MCF 10A (cell line): ENCODE results near the gene RPRML. TPM values are rescaled to one million over a fixed set of nuclear protein-coding genes. Genes with fewer than 3 reads are reported as not detected.

Experiments
- BruUV-seq: library from RNA; stranded (reverse); fragments of 400-500 nt; replicated peaks from 2 replicates; lab custom pipeline; 2021; lab: Mats Ljungman, UMichigan
- CTCF ChIA-PET: fragments of 300-600 bp; sonication (Branson Sonifier 250); formaldehyde crosslinking; extraction: SDS; loops from one replicate; lab custom pipeline; 2021; ENCODE audit warnings: antibody characterized with exemption, inconsistent platforms; lab: Yijun Ruan, JAX
- POLR2A ChIA-PET: fragments of 300-600, 350-650 bp; sonication (Branson Sonifier 250); formaldehyde crosslinking; extraction: SDS; loops from one replicate; lab custom pipeline; 2020; ENCODE audit warnings: antibody characterized with exemption, inconsistent platforms; lab: Yijun Ruan, JAX
- DNase-seq: peaks from one replicate; pipeline ENCODE4 v3.0.0-alpha.2; 2018; ENCODE audit not compliant: unreplicated experiment
- H3K27ac Mint-ChIP-seq: one replicate; pipeline ENCODE4 v1.8.0; 2022; ENCODE audit warnings: mild to moderate bottlenecking, low read depth, mixed read lengths; ENCODE audit not compliant: unreplicated experiment
- H3K27me3 Mint-ChIP-seq: one replicate; pipeline ENCODE4 v1.8.0; 2022; ENCODE audit warnings: mixed read lengths; ENCODE audit not compliant: insufficient read depth, unreplicated experiment
- H3K36me3 Mint-ChIP-seq: one replicate; pipeline ENCODE4 v1.8.0; 2022; ENCODE audit warnings: mild to moderate bottlenecking, moderate library complexity, mixed read lengths; ENCODE audit not compliant: insufficient read depth, unreplicated experiment
- H3K4me1 Mint-ChIP-seq: one replicate; pipeline ENCODE4 v1.8.0; 2022; ENCODE audit warnings: mixed read lengths; ENCODE audit not compliant: insufficient read depth, unreplicated experiment
- H3K4me3 Mint-ChIP-seq: one replicate; pipeline ENCODE4 v1.8.0; 2022; ENCODE audit warnings: mild to moderate bottlenecking, moderate library complexity, mixed read lengths; ENCODE audit not compliant: unreplicated experiment
- H3K9me3 Mint-ChIP-seq: one replicate; pipeline ENCODE4 v1.8.0; 2022; ENCODE audit warnings: mixed read lengths; ENCODE audit not compliant: unreplicated experiment
- intact Hi-C: fragments of 100-400 bp; cut with micrococcal nuclease; formaldehyde crosslinking; loops from 2 replicates; pipeline ENCODE4 v1.14.1; 2022
- total RNA-seq: library from RNA; stranded (reverse); gene quantifications from 2 replicates; pipeline ENCODE4 v1.2.3, GENCODE V29; 2022
- TF ChIP-seq, protein P1 (sequence below): fragments of 200-600 bp; IDR thresholded peaks from one replicate; pipeline ENCODE4 v1.8.0; 2022; ENCODE audit warnings: antibody characterized with exemption, mild to moderate bottlenecking; ENCODE audit not compliant: unreplicated experiment

Gene RPRML
- total RNA-seq, 1 experiment from 2014 or later: not detected

DNA sequence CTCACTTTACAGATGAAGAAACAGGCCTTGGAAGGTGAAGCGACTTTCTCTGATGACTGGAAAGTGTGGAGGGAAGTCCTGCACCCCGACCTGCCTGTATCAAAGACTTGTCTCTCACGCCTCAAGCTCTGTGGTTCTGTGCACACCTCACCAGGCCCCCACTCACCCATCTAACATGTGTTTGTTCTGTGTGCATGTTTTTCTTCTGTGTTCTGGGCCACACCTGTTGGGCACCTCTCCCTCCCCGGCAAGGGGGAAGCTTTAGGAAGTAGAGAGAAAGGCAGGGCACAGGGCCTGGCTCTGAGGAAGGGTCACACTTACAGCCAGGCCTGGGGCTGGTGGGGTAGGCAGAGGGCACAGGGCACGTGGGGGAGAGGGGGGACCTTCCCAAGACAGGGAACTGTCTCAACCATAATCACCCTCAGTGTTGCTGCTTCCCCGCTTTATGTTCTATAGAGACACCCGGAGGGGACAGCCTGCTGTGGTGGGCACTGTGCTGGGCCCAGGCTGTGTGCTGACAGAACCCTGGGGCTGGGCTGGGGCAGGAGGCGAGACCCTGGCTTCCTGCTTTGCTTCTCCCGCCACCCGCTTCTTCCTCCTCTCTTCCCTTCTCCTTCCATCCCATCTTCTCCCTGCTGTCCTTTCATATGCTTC lies 7.3 kb downstream of the RPRML start:
- Mint-ChIP-seq H3K36me3 (no peaks in the 10 kb centered on the region), H3K27ac (no peak overlapping the region), H3K27me3 (peaks cover 86% of the 10 kb centered on the region), H3K9me3 (no peaks in the 10 kb centered on the region), H3K4me1 (no peaks in the 10 kb centered on the region), H3K4me3 (no peak overlapping the region)
- ChIA-PET CTCF (no interaction called here), POLR2A (interaction anchor here (0.6 kb wide), 1 partner anchor 109 kb away, joined by 3 read pairs; no protein-coding TSS in a partner anchor)
- TF ChIP-seq, protein P1, sequence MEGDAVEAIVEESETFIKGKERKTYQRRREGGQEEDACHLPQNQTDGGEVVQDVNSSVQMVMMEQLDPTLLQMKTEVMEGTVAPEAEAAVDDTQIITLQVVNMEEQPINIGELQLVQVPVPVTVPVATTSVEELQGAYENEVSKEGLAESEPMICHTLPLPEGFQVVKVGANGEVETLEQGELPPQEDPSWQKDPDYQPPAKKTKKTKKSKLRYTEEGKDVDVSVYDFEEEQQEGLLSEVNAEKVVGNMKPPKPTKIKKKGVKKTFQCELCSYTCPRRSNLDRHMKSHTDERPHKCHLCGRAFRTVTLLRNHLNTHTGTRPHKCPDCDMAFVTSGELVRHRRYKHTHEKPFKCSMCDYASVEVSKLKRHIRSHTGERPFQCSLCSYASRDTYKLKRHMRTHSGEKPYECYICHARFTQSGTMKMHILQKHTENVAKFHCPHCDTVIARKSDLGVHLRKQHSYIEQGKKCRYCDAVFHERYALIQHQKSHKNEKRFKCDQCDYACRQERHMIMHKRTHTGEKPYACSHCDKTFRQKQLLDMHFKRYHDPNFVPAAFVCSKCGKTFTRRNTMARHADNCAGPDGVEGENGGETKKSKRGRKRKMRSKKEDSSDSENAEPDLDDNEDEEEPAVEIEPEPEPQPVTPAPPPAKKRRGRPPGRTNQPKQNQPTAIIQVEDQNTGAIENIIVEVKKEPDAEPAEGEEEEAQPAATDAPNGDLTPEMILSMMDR: no peak
- intact Hi-C loops: no loop called here
- no TSS peak for BruUV-seq
- no peak for DNase-seq

DNA sequence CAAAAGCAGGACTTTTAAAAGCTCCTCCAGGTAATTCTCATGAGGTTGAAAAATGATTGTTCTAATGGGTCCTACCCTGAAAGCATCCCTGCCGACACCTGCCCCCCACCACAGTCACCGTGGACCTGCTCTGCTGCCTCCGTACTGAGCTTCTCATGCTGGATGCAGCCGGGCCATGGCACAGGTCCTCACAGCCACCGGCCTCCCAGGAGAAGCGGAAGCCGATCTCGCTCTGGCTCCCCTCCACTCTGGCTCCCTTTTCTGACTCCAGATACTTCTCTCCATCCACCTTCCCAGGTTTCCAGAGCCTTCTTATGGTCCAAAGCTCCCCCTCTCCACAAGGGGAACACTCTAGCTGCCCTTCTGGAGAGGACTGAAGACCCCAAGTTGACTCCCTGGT lies 10.2 kb downstream of the RPRML start:
- no peak overlapping the region for H3K4me3 Mint-ChIP-seq
- TF ChIP-seq, protein P1: no peak
- peaks cover 84% of the 10 kb centered on the region for H3K27me3 Mint-ChIP-seq
- POLR2A ChIA-PET: no interaction called here
- intact Hi-C loops: no loop called here
- DNase-seq: no peak
- BruUV-seq: no TSS peak
- no peaks in the 10 kb centered on the region for H3K9me3 Mint-ChIP-seq
- H3K4me1 Mint-ChIP-seq: no peaks in the 10 kb centered on the region
- H3K36me3 Mint-ChIP-seq: no peaks in the 10 kb centered on the region
- no peak overlapping the region for H3K27ac Mint-ChIP-seq
- CTCF ChIA-PET: interaction anchor here (0.9 kb wide), 1 partner anchor 26 kb away, joined by 3 read pairs; no protein-coding TSS in a partner anchor

DNA sequence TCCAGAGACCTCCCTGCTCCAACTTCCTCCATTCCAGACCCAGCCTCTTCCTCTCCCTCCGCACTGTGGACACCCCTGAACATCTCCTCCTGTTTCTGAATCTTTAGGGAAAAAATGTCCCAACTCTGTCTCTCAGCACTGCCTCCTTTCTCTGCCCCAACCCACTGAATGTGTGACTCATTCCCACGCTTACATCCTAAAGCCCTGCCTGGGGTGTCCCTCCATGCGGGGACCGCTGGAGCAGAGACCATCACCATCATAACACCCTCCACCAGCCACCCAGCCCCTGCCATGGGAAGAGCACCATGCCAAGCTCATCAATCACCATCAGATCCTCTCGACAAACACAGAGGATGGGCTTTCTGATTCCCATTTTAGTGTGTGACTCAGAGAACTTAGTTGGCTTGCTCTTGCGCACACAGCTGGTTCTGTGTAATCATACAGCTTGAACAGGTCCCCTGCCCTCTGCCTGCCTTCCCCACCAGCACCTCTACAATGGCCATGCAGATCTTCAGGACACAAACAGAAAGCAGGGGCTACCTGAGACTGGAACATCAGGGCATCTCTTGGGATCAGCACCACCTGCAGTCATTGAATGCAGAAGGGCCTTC lies 10.7 kb downstream of the RPRML start:
- POLR2A ChIA-PET: no interaction called here
- TF ChIP-seq, protein P1: no peak

More for the DNA sequence above, 10.7 kb downstream of the RPRML start:
- peaks cover 78% of the 10 kb centered on the region for H3K27me3 Mint-ChIP-seq
- DNase-seq: no peak
- CTCF ChIA-PET: interaction anchor here (0.9 kb wide), 1 partner anchor 26 kb away, joined by 3 read pairs; no protein-coding TSS in a partner anchor
- no peak overlapping the region for H3K4me3 Mint-ChIP-seq
- BruUV-seq: no TSS peak
- H3K27ac Mint-ChIP-seq: no peak overlapping the region
- H3K9me3 Mint-ChIP-seq: no peaks in the 10 kb centered on the region
- H3K36me3 Mint-ChIP-seq: no peaks in the 10 kb centered on the region
- intact Hi-C loops: no loop called here
- H3K4me1 Mint-ChIP-seq: no peaks in the 10 kb centered on the region
